ENCODE measurements around the gene ABLIM3.

GRCh38 chr5:149298163-149298562 is 156.9 kb downstream of the ABLIM3 start:
- TF ChIP-seq CTCF (IDR thresholded peaks at IDR 0.05 in 2 of 3, conservative IDR thresholded peaks at IDR 0.05 in 1 of 3; ENCODE audit: borderline replicate concordance in 1 of 3, insufficient read depth in 1 of 3, low read depth in 2 of 3, low read length in 2 of 3) (no peak), REST (IDR thresholded peaks at IDR 0.05; ENCODE audit: low read depth) (no peak), POLR2A (IDR thresholded peaks at IDR 0.05; ENCODE audit: borderline replicate concordance, extremely low read depth, insufficient read depth, insufficient read length) (no peak), POLR2AphosphoS5 (IDR thresholded peaks at IDR 0.05; ENCODE audit: low read depth, low read length) (no peak), EZH2 (IDR thresholded peaks at IDR 0.05) (no peak), FOSL1 (IDR thresholded peaks at IDR 0.05; ENCODE audit: low read depth) (no peak), RAD21 (IDR thresholded peaks at IDR 0.05; ENCODE audit: low read depth) (no peak), ZNF274 (IDR thresholded peaks at IDR 0.05; ENCODE audit: low read depth, low read length) (no peak), MAX (IDR thresholded peaks at IDR 0.05) (no peak), JUND (IDR thresholded peaks at IDR 0.05) (no peak), SP1 (IDR thresholded peaks at IDR 0.05; ENCODE audit: low read depth) (no peak), EZH2phosphoT487 (IDR thresholded peaks at IDR 0.05; ENCODE audit: borderline replicate concordance) (no peak)

All from HCT116 (cell line).